Activated B cell treated with CpG ODN at 0.5 μM for 24 hours (primary cell): Measurements from ENCODE around the gene HDHD3. TPM values are rescaled to one million over a fixed set of nuclear protein-coding genes. Genes with fewer than 3 reads are reported as not detected.
A peak's percentile ranks its signal among the peaks of the same experiment; 100 is the strongest.

ENCODE experiments used
- ATAC-seq: fragments of 200-7000 bp; cut with Tn5 transposase; one replicate; pipeline ENCODE4 v1.10.0; 2021; ENCODE audit warnings: low read depth, mild to moderate bottlenecking, moderate library complexity
- CTCF ChIA-PET: fragments of 350-600 bp; sonication (Branson Sonifier 250); formaldehyde crosslinking; loops from one replicate; lab custom pipeline; 2021; ENCODE audit warnings: antibody characterized with exemption; lab: Charles Lee
- POLR2A ChIA-PET: fragments of 350-600 bp; sonication (Branson Sonifier 250); formaldehyde crosslinking; loops from one replicate; lab custom pipeline; 2021; ENCODE audit warnings: antibody characterized with exemption; lab: Charles Lee
- DNase-seq: peaks from one replicate; pipeline ENCODE4 v3.0.0; 2022
- H3K27ac Mint-ChIP-seq: one replicate; pipeline ENCODE4 v1.8.0; 2020; ENCODE audit warnings: mixed read lengths
- H3K27me3 Mint-ChIP-seq: one replicate; pipeline ENCODE4 v1.8.0; 2021; ENCODE audit warnings: mixed read lengths
- H3K36me3 Mint-ChIP-seq: one replicate; pipeline ENCODE4 v1.8.0; 2021; ENCODE audit warnings: low read depth, mixed read lengths
- H3K4me1 Mint-ChIP-seq: one replicate; pipeline ENCODE4 v1.8.0; 2021; ENCODE audit warnings: mixed read lengths
- H3K4me3 Mint-ChIP-seq: one replicate; pipeline ENCODE4 v1.8.0; 2020; ENCODE audit warnings: mild to moderate bottlenecking, mixed read lengths
- H3K9me3 Mint-ChIP-seq: one replicate; pipeline ENCODE4 v1.8.0; 2020; ENCODE audit warnings: mixed read lengths
- intact Hi-C: fragments of 100-400 bp; cut with micrococcal nuclease; formaldehyde crosslinking; loops from one replicate; pipeline ENCODE4 v1.15.1; 2024
- total RNA-seq: library from RNA; stranded (reverse); gene quantifications from 2 replicates; pipeline ENCODE4 v1.2.3, GENCODE V29; 2022
- TF ChIP-seq, protein P1 (sequence below): fragments of 200-600 bp; IDR thresholded peaks from one replicate; pipeline ENCODE4 v1.8.0; 2022; ENCODE audit warnings: antibody characterized with exemption, mild to moderate bottlenecking

HDHD3 gene
- total RNA-seq, 1 donor from 2014 or later: 23.9 TPM

DNA sequence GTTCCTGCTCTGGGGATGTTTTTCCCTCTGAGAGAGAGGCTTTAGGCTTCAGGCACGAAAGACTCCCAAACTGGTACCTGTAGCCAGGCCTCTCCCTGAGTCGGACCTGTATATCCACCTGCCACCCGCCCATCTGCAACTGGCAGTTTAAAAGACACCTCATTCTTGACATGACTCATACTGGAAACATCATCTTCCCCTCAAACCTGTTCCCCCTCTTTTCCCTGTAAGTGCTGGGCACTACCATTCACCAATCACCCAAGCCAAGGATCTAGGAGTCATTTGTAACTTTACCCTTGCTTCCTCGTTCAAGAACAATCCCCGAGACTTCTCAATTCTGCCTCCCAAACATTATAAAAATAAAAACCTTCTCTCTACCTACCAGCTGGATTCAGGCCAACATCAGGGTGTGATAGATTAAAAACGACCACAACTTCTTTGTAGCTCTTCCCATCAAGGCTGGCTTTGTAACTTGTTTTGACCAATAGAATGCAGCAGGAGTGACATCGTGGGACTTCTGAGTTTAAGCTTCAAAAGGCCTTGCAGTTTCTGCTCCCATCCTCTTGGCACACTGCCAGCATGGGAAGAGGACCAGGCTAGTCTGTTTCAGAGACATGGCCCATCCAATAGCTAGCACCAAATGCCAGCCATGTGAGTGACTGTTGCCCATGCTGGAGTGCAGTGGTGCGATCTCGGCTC is 34.9 kb downstream of the HDHD3 start:
- H3K4me1 Mint-ChIP-seq: peaks cover 11% of the 10 kb centered on the region
- H3K36me3 Mint-ChIP-seq: no peaks in the 10 kb centered on the region
- intact Hi-C loops: loop anchor here (2.0 to 5.0 kb wide), 2 partner anchors 190 to 239 kb away; partner anchors contain the start of gene SLC31A2
- H3K27me3 Mint-ChIP-seq: peaks cover 3% of the 10 kb centered on the region
- DNase-seq (no peak), ATAC-seq (no peak)
- no peaks in the 10 kb centered on the region for H3K9me3 Mint-ChIP-seq
- peak overlapping the region; percentile 36 for H3K4me3 Mint-ChIP-seq
- no peak overlapping the region for H3K27ac Mint-ChIP-seq
- ChIA-PET POLR2A (interaction anchor here (1.0 to 2.5 kb wide), 2 partner anchors 34 to 68 kb away, joined by 3 to 11 read pairs; partner anchors contain the start of genes C9orf43, HDHD3 and POLE3), CTCF (no interaction called here)
- TF ChIP-seq, protein P1, sequence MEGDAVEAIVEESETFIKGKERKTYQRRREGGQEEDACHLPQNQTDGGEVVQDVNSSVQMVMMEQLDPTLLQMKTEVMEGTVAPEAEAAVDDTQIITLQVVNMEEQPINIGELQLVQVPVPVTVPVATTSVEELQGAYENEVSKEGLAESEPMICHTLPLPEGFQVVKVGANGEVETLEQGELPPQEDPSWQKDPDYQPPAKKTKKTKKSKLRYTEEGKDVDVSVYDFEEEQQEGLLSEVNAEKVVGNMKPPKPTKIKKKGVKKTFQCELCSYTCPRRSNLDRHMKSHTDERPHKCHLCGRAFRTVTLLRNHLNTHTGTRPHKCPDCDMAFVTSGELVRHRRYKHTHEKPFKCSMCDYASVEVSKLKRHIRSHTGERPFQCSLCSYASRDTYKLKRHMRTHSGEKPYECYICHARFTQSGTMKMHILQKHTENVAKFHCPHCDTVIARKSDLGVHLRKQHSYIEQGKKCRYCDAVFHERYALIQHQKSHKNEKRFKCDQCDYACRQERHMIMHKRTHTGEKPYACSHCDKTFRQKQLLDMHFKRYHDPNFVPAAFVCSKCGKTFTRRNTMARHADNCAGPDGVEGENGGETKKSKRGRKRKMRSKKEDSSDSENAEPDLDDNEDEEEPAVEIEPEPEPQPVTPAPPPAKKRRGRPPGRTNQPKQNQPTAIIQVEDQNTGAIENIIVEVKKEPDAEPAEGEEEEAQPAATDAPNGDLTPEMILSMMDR: no peak

DNA sequence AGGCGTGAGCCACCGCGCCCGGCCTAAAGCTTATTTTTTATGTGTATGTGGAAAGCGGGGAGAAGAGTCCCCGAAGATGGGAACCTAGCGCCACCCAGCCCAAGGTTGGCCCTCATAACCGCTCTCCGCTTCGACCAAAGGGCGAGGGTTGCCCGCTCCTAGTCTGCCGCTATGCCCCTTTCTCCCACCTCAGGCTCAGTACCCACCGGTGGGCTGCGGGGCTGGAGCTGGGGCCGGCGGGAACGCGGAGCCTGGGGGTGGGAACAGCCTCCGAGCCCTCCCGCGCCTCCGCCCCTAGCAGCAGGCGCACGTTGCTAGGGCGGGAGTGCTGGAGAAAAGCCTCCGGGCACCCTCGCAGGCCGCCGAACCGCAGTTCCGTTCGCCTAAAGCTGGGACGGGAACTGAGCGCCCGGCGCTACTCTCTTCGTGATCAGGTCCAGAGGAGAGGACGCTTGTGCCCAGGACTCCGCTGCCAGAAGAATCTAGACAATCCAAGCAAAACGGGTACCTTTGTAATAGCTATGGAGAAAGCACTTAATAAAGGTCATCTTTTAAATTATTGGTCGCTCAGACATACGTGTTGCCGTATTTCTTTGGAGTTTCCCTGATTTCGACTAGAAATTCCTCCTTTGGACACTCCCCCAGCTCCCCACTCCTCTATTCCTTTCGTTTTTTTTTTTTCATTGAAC is 36.6 kb downstream of the HDHD3 start, which contains the start of gene WDR31:
Gene WDR31, minus strand, starts transcription at position 265 of the 689 bp plus-strand sequence. CDS start 8,253 bp downstream, outside the sequence.
- peak within 1 kb of the TSS; percentile 74 for H3K27ac Mint-ChIP-seq
- H3K4me1 Mint-ChIP-seq: peaks cover 11% of the 10 kb centered on the region
- H3K27me3 Mint-ChIP-seq: peaks cover 3% of the 10 kb centered on the region
- DNase-seq (peak; percentile 78), ATAC-seq (peak; percentile 98)
- intact Hi-C loops: loop anchor here (1.0 to 5.0 kb wide), 7 partner anchors 10 to 241 kb away; partner anchors contain the start of genes ALAD, C9orf43, CDC26 and HDHD3
- peak within 1 kb of the TSS; percentile 84 for H3K4me3 Mint-ChIP-seq
- TF ChIP-seq, protein P1: no peak
- CTCF ChIA-PET: interaction anchor here (1.4 to 1.6 kb wide), 2 partner anchors 11 to 65 kb away, joined by 4 to 7 read pairs; partner anchors contain the start of genes CDC26 and PRPF4
- no peaks in the 10 kb centered on the region for H3K9me3 Mint-ChIP-seq
- POLR2A ChIA-PET: interaction anchor here (0.7 to 2.5 kb wide), 11 partner anchors 10 to 1709 kb away, joined by 3 to 24 read pairs (median 3); partner anchors contain the start of genes ALAD, BSPRY, C9orf43 and CDC26
- no peaks in the 10 kb centered on the region for H3K36me3 Mint-ChIP-seq

DNA sequence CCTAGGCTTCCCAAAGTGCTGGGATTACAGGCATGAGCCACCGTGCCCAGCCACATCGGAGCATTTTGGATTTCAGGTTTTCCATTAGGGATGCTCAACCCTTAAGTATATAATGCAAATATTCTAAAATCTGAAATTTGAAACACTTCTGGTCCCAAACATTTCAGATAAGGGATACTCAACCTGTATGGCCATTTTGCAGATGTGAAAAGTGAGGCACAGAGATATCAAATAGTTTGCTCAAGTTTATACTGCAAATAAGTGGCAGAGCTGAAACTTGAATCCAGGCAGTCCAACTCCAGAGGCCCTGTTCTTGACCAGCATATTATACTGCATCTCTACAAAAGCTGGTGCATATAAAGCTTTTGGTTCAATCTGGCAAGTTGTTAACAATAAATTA is 39.1 kb downstream of the HDHD3 start:
- ChIA-PET POLR2A (no interaction called here), CTCF (no interaction called here)
- Mint-ChIP-seq H3K36me3 (no peaks in the 10 kb centered on the region), H3K4me1 (peaks cover 11% of the 10 kb centered on the region), H3K27me3 (peaks cover 3% of the 10 kb centered on the region), H3K27ac (no peak overlapping the region), H3K4me3 (no peak overlapping the region), H3K9me3 (no peaks in the 10 kb centered on the region)
- intact Hi-C loops: no loop called here
- TF ChIP-seq, protein P1: no peak
- ATAC-seq (no peak), DNase-seq (no peak)

DNA sequence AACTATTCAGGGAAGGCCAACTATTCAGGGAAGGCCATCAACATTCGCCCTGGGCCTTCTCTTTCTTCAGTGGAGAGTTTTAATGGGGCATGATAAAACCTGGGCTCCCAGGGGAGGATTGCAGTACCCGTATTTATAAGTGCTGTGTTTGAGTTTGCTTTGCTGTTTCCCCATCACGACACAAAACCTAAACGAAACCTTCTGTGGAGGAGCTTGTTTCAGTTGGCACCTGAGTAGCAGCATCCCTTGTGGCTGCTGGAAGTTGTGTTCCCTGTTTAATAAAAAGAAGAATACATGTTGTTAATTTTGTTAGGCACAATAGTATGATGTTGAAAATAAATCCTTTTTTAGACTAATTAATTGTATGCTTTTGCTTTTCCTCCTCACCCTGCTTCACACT is 45.0 kb downstream of the HDHD3 start:
- Mint-ChIP-seq H3K4me3 (no peak overlapping the region), H3K27me3 (no peaks in the 10 kb centered on the region), H3K9me3 (no peaks in the 10 kb centered on the region), H3K4me1 (no peaks in the 10 kb centered on the region), H3K27ac (no peak overlapping the region), H3K36me3 (no peaks in the 10 kb centered on the region)
- no peak for DNase-seq
- CTCF ChIA-PET: no interaction called here
- no peak for ATAC-seq
- intact Hi-C loops: no loop called here
- POLR2A ChIA-PET: no interaction called here
- TF ChIP-seq, protein P1: no peak
